TTC549 (cell line): ENCODE data around the gene LRRTM3.
A peak's percentile ranks its signal among the peaks of the same experiment; 100 is the strongest.

Experiments
- FAIRE-seq: peaks from 2 replicates; lab custom pipeline; 2012; peaks lifted over from hg19 to GRCh38; lab: Jason Lieb, UNC

Gene LRRTM3

DNA sequence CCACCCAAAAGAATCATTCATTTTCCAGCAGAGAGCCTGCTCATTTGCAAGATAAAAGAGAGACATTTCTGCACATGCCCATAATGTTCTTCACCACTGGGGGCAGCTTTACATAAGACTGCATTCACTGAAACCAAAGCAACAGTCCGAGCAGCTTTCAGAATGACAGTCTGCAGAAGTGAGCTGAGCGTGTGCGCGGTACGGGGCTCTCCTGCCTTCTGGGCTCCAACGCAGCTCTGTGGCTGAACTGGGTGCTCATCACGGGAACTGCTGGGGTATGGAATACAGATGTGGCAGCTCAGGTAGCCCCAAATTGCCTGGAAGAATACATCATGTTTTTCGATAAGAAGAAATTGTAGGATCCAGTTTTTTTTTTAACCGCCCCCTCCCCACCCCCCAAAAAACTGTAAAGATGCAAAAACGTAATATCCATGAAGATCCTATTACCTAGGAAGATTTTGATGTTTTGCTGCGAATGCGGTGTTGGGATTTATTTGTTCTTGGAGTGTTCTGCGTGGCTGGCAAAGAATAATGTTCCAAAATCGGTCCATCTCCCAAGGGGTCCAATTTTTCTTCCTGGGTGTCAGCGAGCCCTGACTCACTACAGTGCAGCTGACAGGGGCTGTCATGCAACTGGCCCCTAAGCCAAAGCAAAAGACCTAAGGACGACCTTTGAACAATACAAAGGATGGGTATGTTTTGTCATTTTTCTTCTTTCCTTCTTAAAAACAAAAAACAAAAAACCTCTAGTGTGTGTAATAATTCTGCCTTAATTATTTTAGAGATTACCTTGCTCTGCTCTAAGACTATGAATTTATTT is at the start of gene LRRTM3:
Gene LRRTM3 (plus strand): TSS at position 141 of the 820 bp plus-strand sequence.
- no peak for FAIRE-seq

DNA sequence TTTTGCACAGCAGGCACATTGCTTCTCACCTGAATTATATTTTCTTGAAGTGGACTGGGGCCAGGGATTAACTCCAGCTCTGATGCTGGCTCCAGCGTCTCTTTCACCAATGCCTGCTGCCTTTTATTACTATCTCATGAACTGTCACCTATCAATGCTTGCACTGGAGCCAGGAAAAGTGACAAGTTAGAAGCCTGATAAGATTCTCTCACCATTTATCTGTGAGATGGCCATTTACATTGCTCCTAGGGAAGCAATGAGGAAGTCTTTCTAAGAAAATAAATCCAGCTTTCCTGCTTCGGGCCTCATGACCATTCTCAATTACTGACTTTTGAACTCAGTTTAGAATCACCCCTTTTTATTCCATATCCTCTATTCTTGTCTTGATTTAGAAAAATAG is 48.5 kb upstream of the LRRTM3 start:
- no peak for FAIRE-seq

DNA sequence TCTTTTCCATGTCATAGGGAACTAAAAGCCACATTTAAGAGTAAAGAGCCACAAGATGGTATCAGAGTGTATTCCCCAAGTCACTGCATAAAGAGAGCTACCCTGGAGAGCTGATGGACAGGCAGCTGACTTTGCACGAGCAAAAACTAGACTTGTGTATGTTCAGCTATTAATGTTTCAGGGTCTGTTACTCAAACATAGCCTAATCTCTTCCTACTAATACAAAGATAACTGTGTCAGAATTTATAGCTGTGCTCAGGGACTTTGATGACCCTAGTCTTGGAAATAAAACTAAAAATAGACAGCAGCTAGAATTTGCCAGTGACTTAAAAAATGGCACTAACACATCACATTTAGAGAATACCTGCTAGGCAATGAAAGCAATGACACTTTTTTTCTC is 45.5 kb upstream of the LRRTM3 start:
- FAIRE-seq, result no peak

DNA sequence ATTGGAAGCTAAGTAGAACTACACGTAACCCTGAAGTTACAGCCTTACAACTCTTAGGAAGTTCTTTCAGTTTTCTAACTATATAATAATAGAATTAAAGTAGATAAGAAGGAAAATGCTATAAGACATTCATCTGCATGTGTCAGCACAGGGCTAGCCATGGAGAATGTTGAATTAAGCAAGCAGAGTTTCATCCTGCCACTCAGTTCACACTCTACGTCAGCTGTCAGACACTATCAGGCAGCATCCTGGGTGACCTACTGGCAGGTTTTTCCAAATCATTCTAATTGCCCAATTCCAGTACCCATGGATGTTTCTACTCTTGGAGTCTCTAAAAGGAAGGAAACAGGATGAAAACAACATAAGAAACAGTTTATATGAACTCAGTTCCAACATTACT is 45.0 kb upstream of the LRRTM3 start:
- FAIRE-seq, result no peak

DNA sequence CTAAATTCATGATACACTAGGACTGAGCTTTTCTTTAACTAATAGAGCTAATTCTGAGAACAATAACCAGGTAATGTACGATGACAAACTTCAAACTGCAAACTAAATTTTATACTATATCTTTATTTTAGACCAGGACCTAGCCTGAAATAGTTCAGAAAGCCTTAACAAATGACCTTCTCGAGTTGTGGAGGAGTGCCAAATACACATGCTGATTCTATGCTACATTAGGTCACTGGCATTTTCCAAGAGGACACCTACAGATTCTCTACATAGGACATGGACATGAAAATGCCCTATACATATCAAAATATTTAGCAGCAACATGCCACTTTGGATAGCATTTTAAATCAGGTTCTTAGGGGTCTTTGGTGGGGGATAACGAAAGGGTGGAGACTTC is 44.0 kb upstream of the LRRTM3 start:
- FAIRE-seq, result no peak

DNA sequence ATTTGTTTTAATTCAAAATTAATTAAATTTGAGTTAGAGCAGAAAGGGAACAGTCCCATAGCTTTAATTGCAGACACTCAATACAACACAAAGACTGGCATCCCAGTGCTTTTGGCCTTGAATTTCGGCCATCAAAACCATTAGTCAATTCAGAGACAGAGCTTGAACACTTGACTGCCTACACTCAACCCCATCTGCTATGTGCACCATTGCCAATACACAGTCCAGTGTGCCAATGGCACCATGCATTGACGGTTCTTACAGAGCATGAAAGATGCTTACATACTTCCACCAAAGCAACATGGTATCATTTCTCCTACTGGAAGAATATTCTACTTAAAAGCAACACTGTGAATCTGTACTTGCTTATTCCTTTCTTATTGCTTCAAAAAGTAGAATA is 43.6 kb upstream of the LRRTM3 start:
- FAIRE-seq, result no peak

DNA sequence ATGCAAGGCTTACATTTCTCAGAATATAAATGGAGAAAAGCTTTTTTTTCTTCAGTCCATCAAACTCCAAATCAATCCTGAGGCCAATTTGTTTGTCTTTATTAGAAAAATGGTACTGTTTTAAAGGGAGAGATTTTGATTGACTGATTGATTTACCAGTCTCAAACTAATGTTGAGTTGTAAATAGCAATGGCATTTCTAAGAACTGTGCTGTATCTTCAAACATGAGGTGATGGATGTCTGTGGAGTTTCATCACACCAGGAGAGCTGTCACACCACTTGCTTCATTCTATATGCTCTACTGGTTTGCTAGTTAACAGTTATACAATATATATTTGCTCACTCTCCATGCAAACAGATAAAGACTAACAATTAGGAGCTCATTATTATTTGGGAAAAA is 39.0 kb upstream of the LRRTM3 start:
- FAIRE-seq, result no peak

DNA sequence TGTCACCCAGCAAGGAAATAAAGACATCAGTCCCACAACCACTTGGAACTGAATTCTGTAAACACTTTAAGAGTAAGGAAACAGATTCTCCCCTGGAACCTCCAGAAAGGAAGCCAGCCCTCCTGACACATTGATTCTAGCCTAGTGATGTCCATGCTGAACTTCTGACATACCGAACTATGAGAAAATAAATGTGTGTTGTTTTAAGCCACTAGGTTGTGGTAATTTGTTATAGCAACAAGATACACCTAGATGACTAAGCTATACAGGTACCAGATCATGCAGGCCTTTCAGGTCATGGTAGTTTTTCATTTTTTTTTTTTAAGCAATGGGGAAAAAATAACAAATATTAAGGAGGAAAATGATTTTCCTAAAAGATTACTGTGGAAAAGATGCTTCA is 37.6 kb upstream of the LRRTM3 start:
- FAIRE-seq, result no peak

DNA sequence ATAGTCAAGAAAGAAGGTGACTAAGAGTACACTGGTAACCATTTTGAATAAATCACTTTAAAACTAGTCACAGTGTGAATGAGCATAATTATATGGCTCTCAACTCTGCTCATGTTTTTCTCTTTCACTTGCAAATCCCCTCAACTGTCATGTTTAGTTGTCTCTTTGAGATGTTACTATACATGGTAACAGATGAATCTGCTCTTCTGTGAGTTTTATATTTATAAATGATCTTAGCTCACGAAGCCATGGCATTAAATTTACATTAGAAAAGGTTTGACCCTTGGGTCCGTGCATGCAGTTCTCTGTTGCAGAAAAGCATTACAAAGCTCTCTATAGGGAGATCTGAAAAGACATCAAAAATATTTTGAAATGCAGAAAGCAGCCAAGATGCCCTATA is 33.0 kb upstream of the LRRTM3 start:
- FAIRE-seq, result no peak

DNA sequence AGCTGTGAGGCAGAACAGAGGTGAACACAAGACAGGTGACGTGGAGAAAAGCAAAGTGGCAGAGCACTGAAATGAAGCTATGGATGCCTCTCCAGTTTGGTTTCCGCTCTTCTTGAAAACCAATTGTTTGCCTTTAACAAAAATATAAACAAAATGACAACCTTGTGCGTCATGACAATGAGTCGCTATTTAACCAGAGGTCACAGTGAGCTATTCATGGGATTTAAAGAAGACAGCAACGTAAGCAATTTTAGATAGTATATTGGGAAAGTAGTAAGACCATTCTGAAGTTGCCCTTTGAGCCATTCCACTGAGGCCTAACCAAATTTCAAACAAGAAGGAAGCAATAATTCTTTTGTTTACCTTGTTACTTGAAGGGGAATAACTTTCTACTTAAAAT is 15.2 kb upstream of the LRRTM3 start:
- no peak for FAIRE-seq

DNA sequence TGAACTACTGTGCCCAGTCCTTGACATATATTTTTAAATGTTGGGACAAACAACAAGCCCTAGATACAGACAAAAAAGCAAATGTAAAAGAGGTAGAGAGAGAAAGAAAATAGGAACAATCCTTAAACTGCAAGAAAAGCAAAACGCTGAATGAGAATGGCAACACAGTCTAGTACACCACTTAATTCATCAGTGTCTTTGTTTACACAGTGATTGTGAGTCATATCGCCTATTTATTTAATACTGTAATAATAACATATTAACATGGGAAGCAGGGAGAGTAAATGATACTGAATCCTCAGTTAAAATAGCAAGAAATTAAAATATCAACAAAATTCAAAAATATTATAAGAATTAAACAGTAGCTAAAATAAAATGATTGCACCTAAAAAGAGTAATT is 9.8 kb upstream of the LRRTM3 start:
- FAIRE-seq, result no peak

DNA sequence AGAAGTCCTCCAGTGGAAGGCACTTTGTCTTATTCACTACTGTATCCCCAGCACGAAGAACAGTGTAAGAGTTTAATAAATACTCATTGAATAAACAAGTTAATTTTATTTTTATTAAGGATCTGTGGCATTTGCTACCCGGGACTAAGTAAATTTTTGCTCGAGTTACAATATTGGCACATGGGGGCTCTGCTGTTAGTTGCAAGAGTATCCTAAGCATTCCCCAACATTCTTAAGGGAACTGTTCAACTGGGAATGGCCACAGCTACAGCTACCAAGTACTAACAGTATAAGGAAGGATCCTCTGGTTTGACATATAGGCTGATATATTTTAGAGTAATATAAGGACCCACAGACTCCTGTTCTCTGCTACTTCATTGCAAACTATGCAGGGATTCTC is 8.7 kb upstream of the LRRTM3 start:
- FAIRE-seq, result no peak

DNA sequence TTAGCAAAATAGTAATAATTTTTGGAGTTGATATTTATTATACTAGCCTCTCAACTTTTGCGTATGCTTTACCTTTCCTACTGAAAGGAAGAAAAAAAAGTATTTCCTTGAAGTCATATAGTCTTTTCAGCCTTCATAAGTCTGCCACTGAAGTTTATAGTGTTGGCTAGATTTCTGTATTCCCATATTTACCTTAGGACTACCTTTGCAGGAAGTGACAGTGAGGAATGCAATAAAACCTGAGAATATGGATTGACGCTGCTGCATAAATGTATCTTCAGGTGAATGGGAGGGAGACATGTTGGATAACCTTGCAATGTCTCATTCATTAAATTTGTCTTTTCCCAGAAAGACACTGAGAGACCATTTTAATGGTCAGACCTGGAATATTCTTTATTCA is 6.6 kb upstream of the LRRTM3 start:
- no peak for FAIRE-seq

DNA sequence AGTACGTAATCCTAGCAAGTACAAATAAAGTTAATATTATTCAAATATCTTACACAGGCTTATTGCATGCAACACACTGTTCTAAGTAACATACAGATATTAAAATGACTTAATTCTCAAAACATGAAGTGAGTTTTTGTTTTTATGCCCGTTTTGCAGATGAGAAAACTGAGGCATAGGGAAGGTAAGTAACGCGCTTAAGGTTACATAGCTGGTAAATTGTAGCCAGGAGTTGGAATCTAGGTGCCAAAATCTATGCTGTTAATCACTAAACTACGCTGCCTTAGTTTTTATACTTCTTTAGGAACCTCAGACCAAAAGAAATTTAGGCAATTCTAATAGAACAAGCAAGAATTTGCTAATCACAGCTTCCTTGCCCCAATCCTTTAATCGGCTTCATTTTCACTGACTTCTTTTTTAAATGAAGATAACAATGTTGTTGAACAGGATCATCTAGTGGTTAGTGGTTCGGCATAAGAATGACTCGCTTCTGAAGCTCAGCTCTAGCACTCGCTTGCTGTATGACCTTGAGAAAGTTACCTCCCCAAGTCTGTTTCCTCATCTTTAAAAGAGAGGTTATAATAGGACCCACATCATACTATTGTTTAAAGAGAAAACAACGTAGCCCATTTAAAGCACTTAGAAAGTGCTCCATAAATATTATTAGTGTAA is 1.0 kb upstream of the LRRTM3 start:
- FAIRE-seq, result no peak

DNA sequence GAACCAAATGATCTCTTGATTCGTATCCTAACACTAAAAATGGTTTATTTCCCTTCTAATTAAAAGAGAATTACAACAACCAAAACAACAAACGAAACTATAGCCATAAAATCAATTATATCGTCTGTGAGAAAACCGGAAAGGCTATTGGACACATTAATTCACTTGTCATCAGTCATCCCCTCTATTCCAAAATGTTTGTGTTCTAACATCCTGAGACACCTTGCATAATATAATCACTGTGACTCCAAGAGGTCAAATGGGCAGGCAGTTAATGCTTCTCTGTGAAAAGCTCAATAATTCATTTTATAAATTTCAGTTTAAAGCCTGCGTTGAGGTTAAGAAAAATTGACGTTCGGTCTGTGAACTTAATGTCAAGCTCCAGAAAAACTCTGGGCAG is 463 bp upstream of the LRRTM3 start:
- no peak for FAIRE-seq

DNA sequence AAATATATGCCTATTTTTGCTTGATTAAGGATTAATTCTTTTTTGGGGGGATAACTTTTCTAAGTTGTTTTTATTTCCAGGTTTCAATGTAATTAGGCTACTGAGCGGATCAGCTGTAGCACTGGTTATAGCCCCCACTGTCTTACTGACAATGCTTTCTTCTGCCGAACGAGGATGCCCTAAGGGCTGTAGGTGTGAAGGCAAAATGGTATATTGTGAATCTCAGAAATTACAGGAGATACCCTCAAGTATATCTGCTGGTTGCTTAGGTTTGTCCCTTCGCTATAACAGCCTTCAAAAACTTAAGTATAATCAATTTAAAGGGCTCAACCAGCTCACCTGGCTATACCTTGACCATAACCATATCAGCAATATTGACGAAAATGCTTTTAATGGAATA is 1.0 kb downstream of the LRRTM3 start:
- no peak for FAIRE-seq

DNA sequence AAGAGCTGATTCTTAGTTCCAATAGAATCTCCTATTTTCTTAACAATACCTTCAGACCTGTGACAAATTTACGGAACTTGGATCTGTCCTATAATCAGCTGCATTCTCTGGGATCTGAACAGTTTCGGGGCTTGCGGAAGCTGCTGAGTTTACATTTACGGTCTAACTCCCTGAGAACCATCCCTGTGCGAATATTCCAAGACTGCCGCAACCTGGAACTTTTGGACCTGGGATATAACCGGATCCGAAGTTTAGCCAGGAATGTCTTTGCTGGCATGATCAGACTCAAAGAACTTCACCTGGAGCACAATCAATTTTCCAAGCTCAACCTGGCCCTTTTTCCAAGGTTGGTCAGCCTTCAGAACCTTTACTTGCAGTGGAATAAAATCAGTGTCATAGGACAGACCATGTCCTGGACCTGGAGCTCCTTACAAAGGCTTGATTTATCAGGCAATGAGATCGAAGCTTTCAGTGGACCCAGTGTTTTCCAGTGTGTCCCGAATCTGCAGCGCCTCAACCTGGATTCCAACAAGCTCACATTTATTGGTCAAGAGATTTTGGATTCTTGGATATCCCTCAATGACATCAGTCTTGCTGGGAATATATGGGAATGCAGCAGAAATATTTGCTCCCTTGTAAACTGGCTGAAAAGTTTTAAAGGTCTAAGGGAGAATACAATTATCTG is 1.6 kb downstream of the LRRTM3 start:
- no peak for FAIRE-seq

DNA sequence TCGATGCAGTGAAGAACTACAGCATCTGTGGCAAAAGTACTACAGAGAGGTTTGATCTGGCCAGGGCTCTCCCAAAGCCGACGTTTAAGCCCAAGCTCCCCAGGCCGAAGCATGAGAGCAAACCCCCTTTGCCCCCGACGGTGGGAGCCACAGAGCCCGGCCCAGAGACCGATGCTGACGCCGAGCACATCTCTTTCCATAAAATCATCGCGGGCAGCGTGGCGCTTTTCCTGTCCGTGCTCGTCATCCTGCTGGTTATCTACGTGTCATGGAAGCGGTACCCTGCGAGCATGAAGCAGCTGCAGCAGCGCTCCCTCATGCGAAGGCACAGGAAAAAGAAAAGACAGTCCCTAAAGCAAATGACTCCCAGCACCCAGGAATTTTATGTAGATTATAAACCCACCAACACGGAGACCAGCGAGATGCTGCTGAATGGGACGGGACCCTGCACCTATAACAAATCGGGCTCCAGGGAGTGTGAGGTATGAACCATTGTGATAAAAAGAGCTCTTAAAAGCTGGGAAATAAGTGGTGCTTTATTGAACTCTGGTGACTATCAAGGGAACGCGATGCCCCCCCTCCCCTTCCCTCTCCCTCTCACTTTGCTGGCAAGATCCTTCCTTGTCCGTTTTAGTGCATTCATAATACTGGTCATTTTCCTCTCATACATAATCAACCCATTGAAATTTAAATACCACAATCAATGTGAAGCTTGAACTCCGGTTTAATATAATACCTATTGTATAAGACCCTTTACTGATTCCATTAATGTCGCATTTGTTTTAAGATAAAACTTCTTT is 2.3 kb downstream of the LRRTM3 start:
- no peak for FAIRE-seq

DNA sequence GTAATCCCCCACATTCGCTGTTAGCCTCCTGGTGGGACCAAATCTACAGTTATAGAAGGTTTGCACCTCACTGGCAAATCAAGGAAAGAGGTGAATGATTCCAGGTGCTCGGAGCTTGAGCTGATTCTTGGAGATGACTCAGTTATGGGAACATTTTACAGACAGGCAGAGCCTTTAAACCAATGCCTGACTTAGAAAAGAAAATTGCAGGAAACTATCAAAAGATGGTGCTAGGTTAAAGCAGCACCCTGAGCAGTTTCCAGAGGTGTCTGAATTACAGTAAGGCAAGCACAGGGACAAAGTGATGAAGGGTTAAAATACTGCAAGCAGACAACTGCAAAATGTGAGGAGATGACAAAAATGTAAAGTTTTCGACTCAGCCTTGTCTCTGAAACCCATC is 2.9 kb downstream of the LRRTM3 start:
- no peak for FAIRE-seq

DNA sequence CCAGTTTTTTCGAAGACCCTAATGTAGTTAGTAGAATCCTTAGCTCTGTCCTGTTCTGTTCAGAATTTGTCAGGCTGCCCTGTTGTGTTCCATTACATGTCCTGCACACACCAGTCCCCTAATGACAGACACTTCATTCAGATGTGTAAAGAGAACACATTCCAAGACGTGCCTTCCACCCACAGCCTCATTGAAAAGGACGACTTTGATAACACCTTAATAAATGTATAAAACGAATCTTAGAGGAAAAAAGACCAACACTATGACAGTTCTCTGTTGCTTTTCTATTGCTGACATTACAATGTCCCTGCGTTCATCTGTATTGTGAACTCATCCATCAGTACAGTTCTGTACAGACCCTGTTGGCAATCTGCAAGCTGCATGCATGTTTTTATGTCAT is 3.5 kb downstream of the LRRTM3 start:
- FAIRE-seq, result no peak

DNA sequence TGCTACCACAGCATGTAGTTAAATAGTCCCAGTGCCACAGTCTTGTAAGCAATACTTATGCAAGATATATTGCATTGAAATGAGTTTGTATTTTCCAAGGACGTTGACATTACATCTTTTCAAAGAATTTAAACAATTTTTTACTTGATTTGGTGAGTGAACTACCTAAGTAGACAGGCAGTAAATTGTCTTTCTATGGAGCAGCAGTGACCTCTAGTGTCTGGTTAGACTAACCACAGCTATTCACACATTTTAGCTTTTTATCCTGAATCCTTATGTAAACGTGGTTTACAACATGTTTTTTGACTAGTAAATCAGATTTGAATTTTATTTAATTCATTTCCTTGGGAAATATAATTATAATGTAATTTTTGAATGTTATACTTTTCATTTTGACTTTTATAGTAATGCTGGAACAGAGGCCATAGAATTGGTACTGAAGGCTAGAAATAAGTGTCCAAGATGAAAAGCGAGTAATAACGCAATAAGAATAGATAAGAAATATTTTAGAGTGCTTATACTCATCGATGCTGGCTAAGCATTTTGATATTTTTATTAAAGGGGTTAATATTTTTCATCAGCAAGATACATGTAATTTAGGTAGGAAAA is 5.6 kb downstream of the LRRTM3 start:
- peak; percentile 91 for FAIRE-seq

DNA sequence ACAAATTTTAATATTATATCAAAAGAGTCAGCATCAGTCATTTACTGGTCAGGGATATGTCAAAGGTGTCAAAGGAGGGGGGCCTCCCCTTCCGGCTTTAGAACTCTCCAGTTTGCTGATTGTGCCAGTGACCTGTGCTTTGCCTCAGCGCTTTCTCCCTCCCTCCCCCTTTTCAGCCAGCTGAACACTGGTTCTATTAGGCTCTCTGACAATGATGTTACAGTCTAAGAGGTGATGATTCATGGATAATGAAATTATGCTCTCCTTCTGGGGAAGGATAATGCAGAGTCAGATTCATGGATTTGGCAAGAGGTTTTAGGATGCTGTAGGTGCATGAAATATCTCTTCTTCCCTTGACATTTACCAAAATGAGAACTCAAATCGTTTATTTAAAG is 6.1 kb downstream of the LRRTM3 start:
- no peak for FAIRE-seq
